Transverse colon (tissue), 4 donors: ENCODE measurements around the gene BEST4. TPM values are rescaled to one million over a fixed set of nuclear protein-coding genes. Genes with fewer than 3 reads are reported as not detected.
A peak's percentile ranks its signal among the peaks of the same experiment; 100 is the strongest.

Experiments
- DNase-seq: peaks from one replicate; pipeline ENCODE4 v3.0.0-alpha.2; 2019
- H3K27ac ChIP-seq, 4 donors: fragments of 200-600 bp; sonication (generic); 2 replicates each; pipeline ENCODE4 v1.5.1; 2016 to 2018; ENCODE audit warnings: inconsistent platforms in 4 of 4
- H3K27me3 ChIP-seq: fragments of 200-600 bp; sonication (generic); 2 replicates; pipeline ENCODE4 v1.5.1; 2017; ENCODE audit warnings: inconsistent platforms
- H3K36me3 ChIP-seq, 4 donors: fragments of 200-600 bp; sonication (generic); 2 replicates each; pipeline ENCODE4 v1.5.1; 2017 to 2019; ENCODE audit warnings: inconsistent platforms in 4 of 4
- H3K4me1 ChIP-seq, 4 donors: fragments of 200-600 bp; sonication (generic); 2 replicates each; pipeline ENCODE4 v1.5.1; 2017 to 2020; ENCODE audit warnings: inconsistent platforms in 4 of 4
- H3K4me3 ChIP-seq, 4 donors: fragments of 200-600 bp; sonication (generic); 1 replicate in 1 of 4; 2 replicates in 3 of 4; pipeline versions ENCODE4 v1.5.1 to v1.6.1; 2017 to 2019; ENCODE audit warnings: inconsistent platforms in 4 of 4
- H3K9me3 ChIP-seq, 2 donors: fragments of 200-600 bp; sonication (generic); 2 replicates each; pipeline ENCODE4 v1.5.1; 2017 to 2019; ENCODE audit warnings: inconsistent platforms in 2 of 2
- CTCF ChIP-seq, 5 experiments: fragments of 200-600 bp in 3 of 5; fragments of 450-650 bp in 2 of 5; sonication (generic) in 3 of 5; IDR thresholded peaks; 1 replicate in 2 of 5; 2 replicates in 3 of 5; pipeline ENCODE4 v1.5.1; 2016 to 2017; ENCODE audit warnings: antibody characterized with exemption in 5 of 5, inconsistent platforms in 3 of 5, mild to moderate bottlenecking in 2 of 5, moderate library complexity in 1 of 5
- EP300 ChIP-seq: sonication (generic); formaldehyde crosslinking; IDR thresholded peaks from one replicate; pipeline ENCODE4 v1.6.1; 2017; ENCODE audit warnings: antibody characterized with exemption, low read depth
- POLR2A ChIP-seq: fragments of 450-650 bp; IDR thresholded peaks from one replicate; pipeline ENCODE4 v1.6.1; 2016; ENCODE audit warnings: antibody characterized with exemption, mild to moderate bottlenecking, moderate library complexity
- POLR2AphosphoS5 ChIP-seq, 3 donors: sonication (generic); formaldehyde crosslinking; IDR thresholded peaks; one replicate each; pipeline ENCODE4 v1.6.1; 2016; ENCODE audit warnings: antibody characterized with exemption in 3 of 3
- WGBS, 2 donors: methylation state at CpG; one replicate each; pipeline ENCODE4 v1.1.5; 2018; ENCODE audit warnings: low coverage in 1 of 2; 5-methylcytosine and 5-hydroxymethylcytosine counted together
- in situ Hi-C, 4 donors: fragments of 200-750 bp; cut with MboI; loops; one replicate each; pipeline versions ENCODE4 v1.15.0 to v1.15.1; 2017; ENCODE audit warnings: low sequenced_read_pairs in 3 of 4, low pct_ligation_motif_present in 1 of 4, low pct_unique_long_range_greater_than_20kb in 1 of 4
- intact Hi-C: fragments of 100-400 bp; cut with DNase I; formaldehyde crosslinking; loops from one replicate; pipeline ENCODE4 v1.15.1; 2023; ENCODE audit warnings: low total_unique reads
- total RNA-seq, 4 donors: library from RNA; depleted of rRNA; stranded (reverse); fragments of >200 nt; gene quantifications; one replicate each; pipeline ENCODE4 v1.1.0, GENCODE V29; 2016

Gene BEST4
- 100 to 1,000 TPM in 2 of 4 donors, 10 to 100 TPM in 2; 48.8 to 208 (median 92.3) TPM for total RNA-seq

GRCh38 chr1:44788120-44788860 is at the start of gene BEST4:
TSS of gene BEST4 (minus strand) at chr1:44788170. CDS start at chr1:44787705, 465 bp downstream.
- Histone ChIP-seq H3K27me3 (no peaks in the 10 kb centered on the region), H3K9me3 (no peaks in the 10 kb centered on the region), H3K4me1 (peaks cover 11 to 40% (median 22%) of the 10 kb centered on the region in 4 donors), H3K27ac (no peak within 1 kb of the TSS), H3K4me3 (no peak within 1 kb of the TSS), H3K36me3 (no peaks in the 10 kb centered on the region)
- TF ChIP-seq POLR2AphosphoS5 (IDR thresholded peaks at IDR 0.05) = no peak
- no peak for TF ChIP-seq CTCF (IDR thresholded peaks at IDR 0.05)
- intact Hi-C loops (loop anchor here (1.0 to 10.0 kb wide), 2 partner anchors 28 to 47 kb away; no protein-coding TSS in a partner anchor), in situ Hi-C loops (loop anchor here in 2 of 4 donors (25.0 kb wide), 2 partner anchors 224 to 524 kb away; partner anchors contain the start of genes HECTD3 (in 1 of the 2) and UROD (in 1 of the 2))
- DNase-seq = no peak
- 86% methylated on average over 8 of the region's 9 CpGs; no CpG with 5 or more reads in 1 of the 2 donors for WGBS, 2 donors

DNA sequence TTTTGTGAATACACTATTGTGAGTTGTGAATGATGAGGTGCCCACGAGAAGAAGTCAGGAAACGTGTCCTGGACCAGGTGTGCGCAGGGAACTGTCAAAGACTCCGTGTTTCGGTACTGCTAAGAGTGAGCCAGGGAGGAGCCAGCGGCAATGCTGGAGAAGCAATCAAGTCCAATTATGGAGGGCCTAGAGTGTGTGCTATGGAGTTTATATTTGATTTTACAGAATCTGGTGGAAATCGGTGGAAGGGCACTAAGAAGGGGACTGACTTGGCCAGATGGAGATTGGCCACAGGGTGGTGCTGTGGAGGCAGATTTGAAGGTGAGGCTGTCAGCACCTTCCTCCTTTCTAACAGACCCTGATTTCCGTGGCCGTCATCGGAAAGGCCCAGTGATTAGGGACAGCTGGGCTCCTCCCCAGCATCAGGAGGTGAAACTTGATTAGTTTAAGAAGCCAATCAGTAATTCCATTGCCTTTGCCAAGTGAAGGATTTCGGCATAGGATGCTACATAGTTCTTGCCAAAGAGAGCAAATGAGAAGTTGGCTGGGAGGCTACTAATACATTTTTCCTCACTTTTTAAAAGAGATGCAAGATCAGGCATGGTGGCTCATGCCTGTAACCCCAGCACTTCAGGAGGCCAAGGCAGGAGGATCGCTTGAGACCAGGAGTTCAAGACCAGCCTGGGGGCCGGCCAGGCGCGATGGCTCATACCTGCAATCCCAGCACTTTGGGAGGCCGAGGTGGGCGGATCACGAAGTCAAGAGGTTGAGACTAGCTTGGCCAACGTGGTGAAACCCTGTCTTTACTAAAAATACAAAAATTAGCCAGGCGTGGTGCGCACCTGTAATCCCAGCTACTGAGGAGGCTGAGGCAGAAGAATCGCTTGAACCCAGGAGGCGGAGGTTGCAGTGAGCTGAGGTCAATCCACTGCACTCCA is 48.0 kb upstream of the BEST4 start:
- Histone ChIP-seq H3K9me3 (no peaks in the 10 kb centered on the region), H3K4me3 (no peak overlapping the region), H3K27ac (no peak overlapping the region), H3K36me3 (no peaks in the 10 kb centered on the region), H3K4me1 (peaks cover 0 to 6% (median 2%) of the 10 kb centered on the region in 4 donors), H3K27me3 (no peaks in the 10 kb centered on the region)
- DNase-seq = peak; percentile 90
- TF ChIP-seq EP300 (no peak), POLR2A (no peak), CTCF (IDR thresholded peaks at IDR 0.05) (peak; percentile 76 to 85 (median 81))
- in situ Hi-C loops (loop anchor here in 3 of 4 donors (25.0 kb wide), 3 partner anchors 176 to 651 kb away; partner anchors contain the start of genes HECTD3 (in 1 of the 3), TESK2 (in 1 of the 3) and UROD (in 1 of the 3)), intact Hi-C loops (loop anchor here (10.0 kb wide), 1 partner anchor 51 kb away; the partner anchor contains the start of gene BEST4)
- 66 to 74% methylated on average over 6 to 23 of the region's 23 CpGs for WGBS, 2 donors

DNA sequence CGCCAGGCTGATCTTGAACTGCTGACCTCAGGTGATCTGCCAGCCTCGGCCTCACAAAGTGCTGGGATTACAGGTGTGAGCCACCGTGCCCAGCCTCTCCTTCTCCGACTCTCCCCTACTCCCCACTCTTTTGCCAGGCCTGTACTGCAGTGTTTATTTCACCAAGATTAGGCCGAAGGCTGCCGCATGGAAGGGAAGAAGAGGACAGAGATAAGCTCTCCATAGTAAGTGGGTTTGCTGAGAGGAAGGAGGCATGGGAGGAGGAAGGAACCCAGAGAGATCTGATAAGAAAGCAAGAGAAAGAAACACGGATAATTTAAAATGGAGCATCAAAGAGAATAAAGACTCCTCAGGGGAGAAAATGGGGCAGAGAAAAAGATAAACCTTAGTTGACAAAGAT is 46.4 kb upstream of the BEST4 start:
- intact Hi-C loops = loop anchor here (10.0 kb wide), 1 partner anchor 50 kb away; the partner anchor contains the start of gene BEST4
- no peaks in the 10 kb centered on the region for H3K27me3 ChIP-seq
- DNase-seq = no peak
- H3K9me3 ChIP-seq = no peaks in the 10 kb centered on the region
- no peak for TF ChIP-seq EP300
- no peak for TF ChIP-seq POLR2AphosphoS5 (IDR thresholded peaks at IDR 0.05)
- TF ChIP-seq CTCF (IDR thresholded peaks at IDR 0.05) = no peak
- no peak for TF ChIP-seq POLR2A
- in situ Hi-C loops = loop anchor here in 3 of 4 donors (25.0 kb wide), 3 partner anchors 178 to 653 kb away; partner anchors contain the start of genes HECTD3 (in 1 of the 3), TESK2 (in 1 of the 3) and UROD (in 1 of the 3)
- H3K27ac ChIP-seq = no peak overlapping the region
- 69 to 80% methylated on average over 4 to 7 of the region's 7 CpGs for WGBS, 2 donors
- no peaks in the 10 kb centered on the region for H3K36me3 ChIP-seq
- H3K4me1 ChIP-seq = peaks cover 0 to 6% (median 2%) of the 10 kb centered on the region in 4 donors
- no peak overlapping the region for H3K4me3 ChIP-seq
